ENCODE results near the gene GPS1.

GPS1 gene

DNA sequence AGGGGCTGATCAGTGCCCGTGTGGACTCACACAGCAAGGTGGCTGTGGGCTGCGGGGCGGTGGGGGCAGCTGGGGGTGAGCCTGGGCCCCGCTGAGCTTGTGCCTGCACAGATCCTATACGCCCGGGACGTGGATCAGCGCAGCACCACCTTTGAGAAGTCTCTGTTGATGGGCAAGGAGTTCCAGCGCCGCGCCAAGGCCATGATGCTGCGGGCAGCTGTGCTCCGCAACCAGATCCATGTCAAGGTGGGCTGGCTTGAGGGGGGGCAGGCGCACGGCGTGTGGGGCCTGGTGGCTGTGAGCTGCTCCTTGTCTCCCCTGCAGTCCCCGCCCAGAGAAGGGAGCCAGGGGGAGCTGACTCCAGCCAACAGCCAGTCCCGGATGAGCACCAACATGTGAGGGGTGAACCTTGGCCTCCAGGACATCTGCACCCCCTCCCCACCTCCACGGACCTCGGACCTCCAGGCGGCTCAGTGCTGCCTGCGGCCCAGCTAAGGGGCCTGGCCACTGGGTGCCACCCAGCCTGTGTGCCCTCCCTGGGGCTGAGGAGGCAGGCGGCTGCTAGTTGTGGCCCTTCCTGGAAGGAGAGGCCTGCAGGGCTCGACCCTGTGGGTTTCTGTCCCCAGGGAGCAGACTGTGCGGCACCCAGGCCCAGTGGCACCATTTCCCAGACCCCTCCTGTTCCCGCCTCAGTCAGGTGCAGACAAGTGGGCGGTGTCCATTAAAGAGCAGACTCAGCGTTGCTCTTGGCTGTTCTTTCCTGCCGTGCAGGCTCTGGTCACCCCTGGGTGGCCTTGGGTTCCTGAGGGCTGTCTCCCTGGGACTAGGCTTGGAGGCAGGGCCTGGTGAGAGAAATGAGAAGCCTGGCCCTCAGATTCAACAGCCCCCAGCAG, 5.3 kb downstream of the GPS1 start:
- no peaks in the 10 kb centered on the region for H3K4me1 ChIP-seq (ENCODE audit: insufficient read depth, low read length)
- H3K9ac ChIP-seq (ENCODE audit: low read depth, low read length): no peak overlapping the region
- no peak overlapping the region for H3K27ac ChIP-seq (ENCODE audit: low read length)
- no peaks in the 10 kb centered on the region for H3K9me3 ChIP-seq (ENCODE audit: insufficient read depth, low read depth, low read length)
- no peaks in the 10 kb centered on the region for H3K27me3 ChIP-seq (ENCODE audit: insufficient read depth, low read length)
- peaks cover 69% of the 10 kb centered on the region for H3K36me3 ChIP-seq (ENCODE audit: insufficient read depth, low read depth, low read length)
- H3K4me3 ChIP-seq (ENCODE audit: low read length): no peak overlapping the region

DNA sequence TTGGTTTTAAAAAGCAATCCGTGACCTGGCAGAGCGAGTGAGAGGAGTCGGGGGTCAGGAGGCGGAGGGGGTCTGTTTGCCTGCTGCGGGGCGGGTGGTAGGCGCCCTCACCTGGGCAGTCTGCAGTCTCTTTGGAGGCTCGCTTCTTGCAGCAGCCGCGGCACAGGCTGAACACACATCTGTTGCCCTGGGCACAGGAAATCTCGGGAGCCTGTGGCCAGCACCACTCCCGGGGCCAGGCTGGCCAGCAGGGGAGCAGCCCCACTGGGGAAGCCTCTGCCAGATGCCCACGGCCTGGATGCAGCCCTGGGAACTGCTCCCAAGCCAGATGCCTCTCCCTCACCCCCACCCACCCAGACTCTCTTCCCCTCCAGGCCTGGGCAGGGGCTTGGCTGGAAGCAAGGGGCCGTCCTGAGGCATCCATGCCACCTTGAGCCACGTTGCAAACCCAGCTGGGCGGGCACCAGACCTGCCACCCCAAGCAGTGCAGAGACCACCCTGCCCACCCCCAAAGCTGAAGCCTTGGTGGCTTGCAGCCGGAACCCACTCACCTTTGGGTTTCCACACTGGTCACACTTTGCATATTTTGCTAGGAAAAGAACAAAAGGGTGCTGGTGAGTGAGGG, 6.6 kb downstream of the GPS1 start:
- H3K36me3 ChIP-seq (ENCODE audit: insufficient read depth, low read depth, low read length): peaks cover 79% of the 10 kb centered on the region
- no peak overlapping the region for H3K27ac ChIP-seq (ENCODE audit: low read length)
- H3K9me3 ChIP-seq (ENCODE audit: insufficient read depth, low read depth, low read length): no peaks in the 10 kb centered on the region
- no peak overlapping the region for H3K4me3 ChIP-seq (ENCODE audit: low read length)
- H3K9ac ChIP-seq (ENCODE audit: low read depth, low read length): no peak overlapping the region
- no peaks in the 10 kb centered on the region for H3K4me1 ChIP-seq (ENCODE audit: insufficient read depth, low read length)
- no peaks in the 10 kb centered on the region for H3K27me3 ChIP-seq (ENCODE audit: insufficient read depth, low read length)

DNA sequence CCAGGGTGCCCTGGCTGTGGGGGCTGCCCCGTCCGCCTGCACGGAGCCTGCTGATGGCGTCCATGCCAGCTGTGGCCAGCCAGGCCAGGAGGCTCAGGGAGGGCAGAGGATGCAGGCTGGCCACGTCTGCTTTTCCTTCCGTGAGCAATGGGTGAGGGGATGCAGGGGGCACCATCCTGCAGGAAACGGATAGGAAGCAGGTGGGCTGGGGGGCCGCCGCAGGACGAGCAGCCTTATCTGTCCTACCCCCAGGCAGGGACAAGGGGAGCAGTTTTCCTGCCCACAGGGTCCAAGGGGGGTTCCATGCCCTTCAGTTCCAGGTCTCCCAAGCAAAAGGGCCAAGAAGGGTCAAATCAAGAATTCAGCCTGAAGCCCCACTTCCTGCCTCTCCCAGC, 7.2 kb downstream of the GPS1 start:
- no peak overlapping the region for H3K4me3 ChIP-seq (ENCODE audit: low read length)
- H3K36me3 ChIP-seq (ENCODE audit: insufficient read depth, low read depth, low read length): peaks cover 79% of the 10 kb centered on the region
- no peaks in the 10 kb centered on the region for H3K4me1 ChIP-seq (ENCODE audit: insufficient read depth, low read length)
- H3K27me3 ChIP-seq (ENCODE audit: insufficient read depth, low read length): no peaks in the 10 kb centered on the region
- no peak overlapping the region for H3K27ac ChIP-seq (ENCODE audit: low read length)
- no peaks in the 10 kb centered on the region for H3K9me3 ChIP-seq (ENCODE audit: insufficient read depth, low read depth, low read length)
- no peak overlapping the region for H3K9ac ChIP-seq (ENCODE audit: low read depth, low read length)

DNA sequence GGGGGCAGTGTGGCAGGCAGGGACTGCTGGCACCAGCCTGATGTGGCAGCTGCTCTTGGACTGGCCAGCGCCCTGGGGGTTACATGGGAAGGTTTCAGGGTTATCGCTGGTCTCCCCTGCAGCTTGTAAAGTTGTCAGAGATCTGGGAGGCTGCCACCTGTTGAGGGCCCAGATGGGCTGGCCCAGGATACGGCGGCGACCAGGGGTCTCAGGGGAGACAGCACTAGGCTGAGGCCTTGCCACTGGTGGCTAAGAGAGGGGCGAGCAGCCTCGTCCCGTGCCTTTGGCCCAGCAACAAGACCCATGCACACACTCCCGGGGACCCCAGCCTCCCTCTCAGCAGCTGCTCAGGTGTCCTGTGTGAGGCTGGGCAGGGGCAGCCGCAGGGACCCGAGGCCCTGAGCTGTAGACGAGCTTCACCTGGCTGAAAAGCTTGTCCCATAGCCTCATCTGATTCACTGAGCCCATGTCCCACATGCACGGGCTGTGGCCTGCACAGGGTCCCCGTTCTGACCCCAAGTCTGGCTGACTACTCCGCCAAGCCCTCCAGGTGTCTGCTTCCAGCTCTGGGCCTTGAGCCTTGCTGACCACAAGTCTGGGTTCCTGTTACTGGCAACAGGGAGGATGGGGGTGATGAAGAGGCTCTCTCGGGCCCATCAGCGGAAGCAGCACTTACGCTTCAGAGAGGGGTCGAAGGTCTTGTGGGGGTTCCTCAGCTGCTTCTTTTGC, 7.7 kb downstream of the GPS1 start:
- Histone ChIP-seq H3K36me3 (ENCODE audit: insufficient read depth, low read depth, low read length) (peaks cover 75% of the 10 kb centered on the region), H3K4me3 (ENCODE audit: low read length) (no peak overlapping the region), H3K9ac (ENCODE audit: low read depth, low read length) (no peak overlapping the region), H3K27me3 (ENCODE audit: insufficient read depth, low read length) (no peaks in the 10 kb centered on the region), H3K27ac (ENCODE audit: low read length) (no peak overlapping the region), H3K4me1 (ENCODE audit: insufficient read depth, low read length) (no peaks in the 10 kb centered on the region), H3K9me3 (ENCODE audit: insufficient read depth, low read depth, low read length) (no peaks in the 10 kb centered on the region)

DNA sequence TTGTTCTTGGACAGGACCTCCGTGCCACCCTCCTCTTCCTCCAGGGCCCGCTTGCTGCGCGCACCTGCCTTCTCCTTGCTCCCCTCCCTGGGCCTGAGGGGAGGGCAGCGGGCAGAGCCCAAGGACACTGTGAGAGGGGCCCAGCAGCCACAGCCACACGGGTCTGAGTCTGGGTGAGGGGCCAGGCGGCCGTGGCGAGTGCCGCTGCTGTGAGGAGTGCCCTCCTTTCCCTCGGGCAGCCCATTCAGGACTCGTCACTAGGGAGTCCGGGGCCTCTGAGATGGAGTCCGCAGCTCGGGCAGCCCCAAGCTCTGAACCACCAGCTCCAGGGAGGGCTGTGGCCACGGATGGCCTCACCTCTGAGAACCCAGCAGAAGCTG, 8.3 kb downstream of the GPS1 start:
- H3K36me3 ChIP-seq (ENCODE audit: insufficient read depth, low read depth, low read length): peaks cover 70% of the 10 kb centered on the region

DNA sequence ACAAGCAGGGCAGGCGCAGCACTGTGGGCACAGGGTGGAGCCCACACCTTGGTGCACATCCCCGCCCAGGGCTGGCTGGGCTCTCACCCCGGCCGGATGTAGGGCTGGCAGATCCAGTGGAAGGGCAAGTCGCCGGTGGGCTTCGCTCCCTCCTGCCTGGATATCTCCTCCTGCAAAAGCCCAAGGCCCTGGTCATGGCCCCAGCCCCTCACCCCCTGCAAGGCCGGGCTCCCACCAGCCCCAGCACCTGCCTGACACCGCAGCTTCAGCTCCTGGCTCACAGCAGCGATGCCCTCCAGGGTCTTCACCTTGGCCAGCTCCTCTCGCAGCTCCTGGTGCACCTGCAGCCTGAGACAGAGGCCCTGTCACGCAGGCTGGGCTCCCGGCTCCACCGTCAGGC, 8.9 kb downstream of the GPS1 start:
- H3K9me3 ChIP-seq (ENCODE audit: insufficient read depth, low read depth, low read length): no peaks in the 10 kb centered on the region
- no peak overlapping the region for H3K27ac ChIP-seq (ENCODE audit: low read length)
- H3K27me3 ChIP-seq (ENCODE audit: insufficient read depth, low read length): no peaks in the 10 kb centered on the region
- no peak overlapping the region for H3K9ac ChIP-seq (ENCODE audit: low read depth, low read length)
- peaks cover 65% of the 10 kb centered on the region for H3K36me3 ChIP-seq (ENCODE audit: insufficient read depth, low read depth, low read length)
- no peaks in the 10 kb centered on the region for H3K4me1 ChIP-seq (ENCODE audit: insufficient read depth, low read length)
- H3K4me3 ChIP-seq (ENCODE audit: low read length): no peak overlapping the region

More for the DNA sequence above, 8.3 kb downstream of the GPS1 start:
- Histone ChIP-seq H3K4me1 (ENCODE audit: insufficient read depth, low read length) (no peaks in the 10 kb centered on the region), H3K27me3 (ENCODE audit: insufficient read depth, low read length) (no peaks in the 10 kb centered on the region), H3K9ac (ENCODE audit: low read depth, low read length) (no peak overlapping the region), H3K4me3 (ENCODE audit: low read length) (no peak overlapping the region), H3K27ac (ENCODE audit: low read length) (no peak overlapping the region), H3K9me3 (ENCODE audit: insufficient read depth, low read depth, low read length) (no peaks in the 10 kb centered on the region)

DNA sequence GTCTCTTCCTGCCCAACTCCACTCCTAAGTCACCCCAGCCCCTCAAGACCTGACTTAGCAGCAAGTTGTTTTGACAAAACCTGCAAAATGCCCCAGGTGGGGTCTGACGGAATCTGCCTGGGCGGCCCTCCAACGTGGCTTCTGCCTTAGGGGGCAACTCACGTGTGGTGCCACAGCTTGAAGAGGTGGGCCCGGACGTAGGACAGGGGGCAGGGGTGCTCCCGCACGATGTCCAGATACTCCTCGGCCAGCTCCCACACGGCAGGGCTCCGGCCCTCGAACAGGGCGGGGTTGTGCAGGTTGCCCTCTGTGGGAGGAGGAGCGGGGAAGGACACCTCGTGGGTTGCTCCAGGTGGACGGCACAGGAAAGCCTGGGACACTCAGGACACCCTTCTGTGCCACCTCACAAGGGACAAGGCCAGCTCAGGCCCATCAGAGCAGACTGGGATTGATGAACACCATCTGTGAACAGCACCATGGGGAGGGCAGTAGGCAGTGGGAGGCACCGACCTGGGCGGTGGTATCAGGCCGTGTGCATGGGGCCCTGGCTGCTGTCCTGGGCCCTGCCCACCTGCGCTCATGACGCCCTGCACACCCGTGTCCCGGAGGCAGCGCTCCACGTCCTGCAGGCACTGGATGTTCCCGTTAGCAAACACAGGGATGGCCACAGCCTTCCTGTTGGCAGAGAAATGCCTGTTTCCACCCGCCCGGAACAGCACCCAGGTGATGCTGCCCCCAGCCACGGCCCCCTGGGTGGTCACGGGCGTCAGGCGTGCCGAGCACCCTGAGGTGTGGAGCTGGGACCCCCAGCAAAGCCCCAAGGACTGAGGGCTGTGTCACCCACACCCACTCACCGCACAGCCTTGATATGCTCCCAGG, 9.6 kb downstream of the GPS1 start:
- Histone ChIP-seq H3K27ac (ENCODE audit: low read length) (no peak overlapping the region), H3K27me3 (ENCODE audit: insufficient read depth, low read length) (no peaks in the 10 kb centered on the region), H3K9ac (ENCODE audit: low read depth, low read length) (no peak overlapping the region)

DNA sequence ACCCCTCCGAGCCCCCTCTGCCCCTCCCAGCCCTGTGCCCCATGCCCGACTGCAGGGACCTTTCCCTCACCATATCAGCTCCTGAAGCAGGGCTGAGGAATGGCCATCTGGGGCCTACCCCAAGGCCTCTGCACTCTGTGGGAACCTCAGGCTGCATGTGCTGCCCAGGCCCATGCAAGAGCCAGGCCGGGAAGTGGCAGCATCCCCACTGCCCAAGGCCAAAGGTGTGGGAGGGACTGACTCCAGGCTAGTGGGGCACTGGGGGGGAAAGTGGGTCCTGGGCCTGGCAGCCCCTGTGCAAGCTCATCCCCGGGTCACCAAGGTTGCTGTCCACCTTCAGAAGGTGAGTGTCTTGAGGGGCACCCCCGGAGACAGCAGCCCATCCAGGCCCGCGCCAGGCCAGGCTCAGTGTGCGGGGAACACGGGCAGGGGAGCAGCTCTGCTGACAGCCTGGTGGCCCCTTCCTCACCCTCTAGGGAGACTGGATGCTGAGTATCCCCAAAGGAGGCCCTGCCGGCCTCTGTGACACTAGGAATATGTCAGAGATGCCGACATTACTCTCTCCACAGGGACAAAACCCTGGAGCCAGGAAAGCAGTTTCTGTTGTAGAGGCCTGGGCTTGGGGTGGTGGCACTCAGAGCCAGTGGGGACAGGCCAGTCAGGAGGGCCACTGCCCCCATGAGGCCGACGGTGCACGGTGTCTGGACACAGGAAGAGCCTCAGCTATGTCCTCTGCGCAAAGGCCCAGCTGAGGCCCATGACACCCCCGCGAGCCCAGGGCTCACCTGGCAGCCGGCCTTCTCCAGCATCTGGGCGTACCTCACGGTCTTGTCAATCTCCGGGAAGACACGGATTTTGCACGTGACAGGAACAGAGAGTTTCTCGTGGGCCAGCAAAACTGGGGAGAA, 10.6 kb downstream of the GPS1 start:
- Histone ChIP-seq H3K4me1 (ENCODE audit: insufficient read depth, low read length) (peaks cover 4% of the 10 kb centered on the region; the same call in 1 of the 2 replicates), H3K9ac (ENCODE audit: low read depth, low read length) (no peak overlapping the region), H3K36me3 (ENCODE audit: insufficient read depth, low read depth, low read length) (peaks cover 48% of the 10 kb centered on the region), H3K27me3 (ENCODE audit: insufficient read depth, low read length) (no peaks in the 10 kb centered on the region), H3K27ac (ENCODE audit: low read length) (no peak overlapping the region), H3K9me3 (ENCODE audit: insufficient read depth, low read depth, low read length) (no peaks in the 10 kb centered on the region), H3K4me3 (ENCODE audit: low read length) (no peak overlapping the region)

More for the DNA sequence above, 9.6 kb downstream of the GPS1 start:
- H3K4me1 ChIP-seq (ENCODE audit: insufficient read depth, low read length): peaks cover 3% of the 10 kb centered on the region; the same call in 1 of the 2 replicates
- no peak overlapping the region for H3K4me3 ChIP-seq (ENCODE audit: low read length)
- H3K36me3 ChIP-seq (ENCODE audit: insufficient read depth, low read depth, low read length): peaks cover 59% of the 10 kb centered on the region
- H3K9me3 ChIP-seq (ENCODE audit: insufficient read depth, low read depth, low read length): no peaks in the 10 kb centered on the region

DNA sequence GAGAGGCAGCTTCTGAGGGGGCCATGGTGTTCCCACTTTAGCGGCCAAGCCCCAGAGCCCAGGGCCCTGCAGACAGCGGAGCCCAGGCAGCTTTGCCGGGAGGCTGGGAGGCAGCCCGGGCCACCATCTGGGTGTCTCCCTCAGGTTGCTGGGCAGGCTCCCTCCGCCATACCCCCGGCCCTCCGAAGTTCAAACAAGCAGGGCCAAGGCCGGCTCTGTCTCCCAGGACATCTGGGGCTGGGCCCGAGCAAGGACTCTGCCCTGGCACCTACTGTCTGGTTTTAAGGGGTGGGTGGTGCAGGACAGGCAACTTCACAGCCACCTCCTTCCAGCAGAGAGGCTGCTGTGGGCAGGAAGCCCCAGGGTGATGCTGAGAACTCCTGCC, 11.3 kb downstream of the GPS1 start:
- Histone ChIP-seq H3K27me3 (ENCODE audit: insufficient read depth, low read length) (no peaks in the 10 kb centered on the region), H3K9me3 (ENCODE audit: insufficient read depth, low read depth, low read length) (no peaks in the 10 kb centered on the region), H3K4me3 (ENCODE audit: low read length) (no peak overlapping the region), H3K9ac (ENCODE audit: low read depth, low read length) (no peak overlapping the region), H3K4me1 (ENCODE audit: insufficient read depth, low read length) (peaks cover 4% of the 10 kb centered on the region; the same call in 1 of the 2 replicates), H3K36me3 (ENCODE audit: insufficient read depth, low read depth, low read length) (peaks cover 42% of the 10 kb centered on the region), H3K27ac (ENCODE audit: low read length) (no peak overlapping the region)

All from iPS-20b (cell line).